Panc1 (cell line): ENCODE results near the gene CDRT4.

Experiments
- CTCF ChIP-seq: fragments of 450-650 bp; IDR thresholded peaks from 2 replicates; pipeline ENCODE4 v1.5.1; 2017; ENCODE audit warnings: mild to moderate bottlenecking
- POLR2AphosphoS5 ChIP-seq: IDR thresholded peaks from 2 replicates; pipeline ENCODE4 v1.6.1; 2012; ENCODE audit warnings: mild to moderate bottlenecking, low read depth, low read length, moderate library complexity
- REST ChIP-seq, 2 experiments: IDR thresholded peaks; 2 replicates each; pipeline ENCODE4 v1.6.1; 2011 to 2012; ENCODE audit warnings: low read depth in 2 of 2, control low read depth in 1 of 2, low read length in 1 of 2, mild to moderate bottlenecking in 1 of 2, moderate library complexity in 1 of 2; ENCODE audit not compliant: insufficient read depth in 1 of 2

GRCh38 chr17:15454346-15454745, 13.1 kb downstream of the CDRT4 start:
- TF ChIP-seq POLR2AphosphoS5 (no peak), CTCF (no peak), REST (IDR thresholded peaks at IDR 0.05; ENCODE audit: insufficient read depth in 1 of 2, low read depth in 2 of 2, low read length in 1 of 2) (no peak)
